ENCODE data around the gene PTPRG.
A peak's percentile ranks its signal among the peaks of the same experiment; 100 is the strongest.

The PTPRG gene

GRCh38 chr3:61569856-61570580, 8.6 kb downstream of the PTPRG start:
- H3K27ac Mint-ChIP-seq, result no peak overlapping the region
- DNase-seq (ENCODE audit: low spot score in 2 of 2) (no peak), ATAC-seq (ENCODE audit: low read depth) (no peak)
- H3K4me3 Mint-ChIP-seq, result no peak overlapping the region
- H3K27me3 Mint-ChIP-seq, result peaks cover 2% of the 10 kb centered on the region
- no peaks in the 10 kb centered on the region for H3K36me3 Mint-ChIP-seq
- no peaks in the 10 kb centered on the region for H3K4me1 Mint-ChIP-seq
- H3K9me3 Mint-ChIP-seq, result peaks cover 3% of the 10 kb centered on the region

DNA sequence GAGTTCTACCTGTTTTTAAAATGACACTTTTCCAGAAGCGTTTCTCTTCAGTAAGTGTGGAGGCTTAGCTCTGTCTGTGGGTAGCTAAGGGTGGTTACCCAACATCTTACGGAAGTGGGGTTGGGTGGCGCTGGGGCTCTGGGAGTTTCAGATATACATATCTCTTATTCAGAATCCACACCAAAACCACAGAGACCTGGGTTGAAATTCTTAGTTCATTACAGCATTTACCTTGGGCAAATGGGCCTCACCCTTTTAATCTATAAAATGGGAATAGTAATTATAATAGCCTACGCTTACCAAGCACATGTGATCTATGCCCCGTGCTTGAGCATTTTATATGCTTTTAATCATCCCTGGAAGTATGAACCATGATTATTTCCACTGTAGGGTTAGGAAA, 9.4 kb downstream of the PTPRG start:
- peaks cover 3% of the 10 kb centered on the region for H3K9me3 Mint-ChIP-seq
- H3K36me3 Mint-ChIP-seq, result no peaks in the 10 kb centered on the region
- peaks cover 2% of the 10 kb centered on the region for H3K27me3 Mint-ChIP-seq
- H3K27ac Mint-ChIP-seq, result no peak overlapping the region
- H3K4me1 Mint-ChIP-seq, result no peaks in the 10 kb centered on the region
- H3K4me3 Mint-ChIP-seq, result no peak overlapping the region
- peak; percentile 46 for ATAC-seq (ENCODE audit: low read depth)
- no peak for DNase-seq (ENCODE audit: low spot score in 2 of 2)

- H3K36me3 Mint-ChIP-seq, result no peaks in the 10 kb centered on the region
- H3K4me1 Mint-ChIP-seq, result no peaks in the 10 kb centered on the region
- H3K4me3 Mint-ChIP-seq, result no peak overlapping the region
- H3K9me3 Mint-ChIP-seq, result peaks cover 3% of the 10 kb centered on the region
- H3K27me3 Mint-ChIP-seq, result peaks cover 2% of the 10 kb centered on the region
- no peak overlapping the region for H3K27ac Mint-ChIP-seq
- no peak for ATAC-seq (ENCODE audit: low read depth)
- DNase-seq (ENCODE audit: low spot score in 2 of 2), result no peak
These were observed 10.4 kb downstream of the PTPRG start for GRCh38 chr3:61571516-61572336.

DNA sequence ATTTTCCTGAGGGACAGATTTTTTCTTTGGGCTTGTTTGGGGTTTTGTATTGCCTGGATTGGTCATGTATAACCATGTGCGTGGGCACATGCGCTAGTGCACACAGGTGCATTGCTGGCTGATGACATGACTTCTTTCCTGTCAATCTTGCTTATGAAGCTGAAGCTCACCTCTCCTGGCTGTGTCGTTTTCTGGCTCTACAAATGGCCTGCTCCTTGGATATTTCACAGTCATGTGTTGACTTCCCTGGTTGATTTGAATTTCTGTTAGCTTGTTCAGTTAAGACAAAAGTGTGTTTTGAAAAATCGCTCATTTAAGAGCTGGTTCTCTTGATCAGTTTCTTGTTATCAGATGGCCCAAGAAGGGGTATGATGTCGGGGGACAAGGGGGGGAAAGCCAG, 11.5 kb downstream of the PTPRG start:
- DNase-seq (ENCODE audit: low spot score in 2 of 2) (no peak), ATAC-seq (ENCODE audit: low read depth) (no peak)
- H3K36me3 Mint-ChIP-seq, result no peaks in the 10 kb centered on the region
- no peaks in the 10 kb centered on the region for H3K4me1 Mint-ChIP-seq
- peaks cover 2% of the 10 kb centered on the region for H3K27me3 Mint-ChIP-seq
- H3K27ac Mint-ChIP-seq, result no peak overlapping the region
- H3K4me3 Mint-ChIP-seq, result no peak overlapping the region
- H3K9me3 Mint-ChIP-seq, result peaks cover 3% of the 10 kb centered on the region

DNA sequence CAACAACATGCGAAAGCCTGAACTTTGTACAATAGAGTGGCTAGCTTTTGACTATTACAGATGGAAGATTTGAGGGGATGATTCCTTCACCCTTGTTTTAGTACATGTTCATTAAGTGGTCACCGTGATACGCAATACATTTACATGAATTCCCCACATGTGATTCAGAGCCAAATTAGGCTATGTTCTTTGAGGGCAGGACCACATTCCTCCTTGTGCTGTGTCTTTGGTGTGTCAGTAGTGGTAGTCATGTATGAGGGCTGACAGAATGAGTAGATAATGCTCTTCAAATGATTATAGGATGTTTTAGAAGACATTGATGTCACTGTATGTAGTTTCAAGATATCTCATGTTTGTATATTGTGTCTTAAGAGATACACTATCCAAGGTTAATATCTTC, 12.1 kb downstream of the PTPRG start:
- no peak overlapping the region for H3K4me3 Mint-ChIP-seq
- ATAC-seq (ENCODE audit: low read depth) (no peak), DNase-seq (ENCODE audit: low spot score in 2 of 2) (no peak)
- H3K4me1 Mint-ChIP-seq, result no peaks in the 10 kb centered on the region
- H3K27me3 Mint-ChIP-seq, result peaks cover 2% of the 10 kb centered on the region
- H3K27ac Mint-ChIP-seq, result no peak overlapping the region
- H3K36me3 Mint-ChIP-seq, result no peaks in the 10 kb centered on the region
- peaks cover 3% of the 10 kb centered on the region for H3K9me3 Mint-ChIP-seq

- H3K27me3 Mint-ChIP-seq, result no peaks in the 10 kb centered on the region
These were observed 13.5 kb downstream of the PTPRG start for GRCh38 chr3:61574854-61575253.

GRCh38 chr3:61575893-61576292, 14.5 kb downstream of the PTPRG start:
- no peak overlapping the region for H3K4me3 Mint-ChIP-seq
- H3K36me3 Mint-ChIP-seq, result no peaks in the 10 kb centered on the region
- H3K4me1 Mint-ChIP-seq, result no peaks in the 10 kb centered on the region

More at GRCh38 chr3:61574854-61575253, 13.5 kb downstream of the PTPRG start:
- no peak overlapping the region for H3K27ac Mint-ChIP-seq
- no peak for DNase-seq (ENCODE audit: low spot score in 2 of 2)
- no peaks in the 10 kb centered on the region for H3K4me1 Mint-ChIP-seq
- no peaks in the 10 kb centered on the region for H3K36me3 Mint-ChIP-seq
- no peak overlapping the region for H3K4me3 Mint-ChIP-seq
- no peak for ATAC-seq (ENCODE audit: low read depth)
- H3K9me3 Mint-ChIP-seq, result peaks cover 5% of the 10 kb centered on the region

DNA sequence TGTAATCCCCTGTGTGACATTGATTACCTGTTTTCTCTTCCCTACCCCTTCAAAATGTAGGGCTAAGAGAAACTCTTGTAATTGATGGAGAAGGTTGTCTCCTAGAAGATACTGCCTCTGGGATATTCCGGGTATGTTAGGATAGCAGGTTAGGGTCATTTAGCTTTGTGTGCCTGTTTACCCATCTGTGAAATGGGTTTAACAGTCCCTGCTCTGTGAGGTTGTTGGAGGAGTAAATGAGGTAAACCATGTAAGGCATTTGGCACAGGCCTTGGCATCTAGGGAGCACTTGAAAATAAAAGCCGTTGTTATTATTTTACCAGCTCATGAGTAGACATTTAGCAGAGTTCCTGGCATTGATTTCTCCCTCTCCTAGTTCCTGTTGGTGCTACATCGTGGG, 16.4 kb downstream of the PTPRG start:
- peaks cover 5% of the 10 kb centered on the region for H3K9me3 Mint-ChIP-seq
- DNase-seq (ENCODE audit: low spot score in 2 of 2) (no peak), ATAC-seq (ENCODE audit: low read depth) (no peak)
- peaks cover 3% of the 10 kb centered on the region for H3K27me3 Mint-ChIP-seq
- no peaks in the 10 kb centered on the region for H3K4me1 Mint-ChIP-seq
- no peak overlapping the region for H3K4me3 Mint-ChIP-seq
- no peak overlapping the region for H3K27ac Mint-ChIP-seq
- no peaks in the 10 kb centered on the region for H3K36me3 Mint-ChIP-seq

More at GRCh38 chr3:61575893-61576292, 14.5 kb downstream of the PTPRG start:
- Mint-ChIP-seq H3K27me3 (no peaks in the 10 kb centered on the region), H3K9me3 (peaks cover 5% of the 10 kb centered on the region), H3K27ac (no peak overlapping the region)
- no peak for ATAC-seq (ENCODE audit: low read depth)
- no peak for DNase-seq (ENCODE audit: low spot score in 2 of 2)

DNA sequence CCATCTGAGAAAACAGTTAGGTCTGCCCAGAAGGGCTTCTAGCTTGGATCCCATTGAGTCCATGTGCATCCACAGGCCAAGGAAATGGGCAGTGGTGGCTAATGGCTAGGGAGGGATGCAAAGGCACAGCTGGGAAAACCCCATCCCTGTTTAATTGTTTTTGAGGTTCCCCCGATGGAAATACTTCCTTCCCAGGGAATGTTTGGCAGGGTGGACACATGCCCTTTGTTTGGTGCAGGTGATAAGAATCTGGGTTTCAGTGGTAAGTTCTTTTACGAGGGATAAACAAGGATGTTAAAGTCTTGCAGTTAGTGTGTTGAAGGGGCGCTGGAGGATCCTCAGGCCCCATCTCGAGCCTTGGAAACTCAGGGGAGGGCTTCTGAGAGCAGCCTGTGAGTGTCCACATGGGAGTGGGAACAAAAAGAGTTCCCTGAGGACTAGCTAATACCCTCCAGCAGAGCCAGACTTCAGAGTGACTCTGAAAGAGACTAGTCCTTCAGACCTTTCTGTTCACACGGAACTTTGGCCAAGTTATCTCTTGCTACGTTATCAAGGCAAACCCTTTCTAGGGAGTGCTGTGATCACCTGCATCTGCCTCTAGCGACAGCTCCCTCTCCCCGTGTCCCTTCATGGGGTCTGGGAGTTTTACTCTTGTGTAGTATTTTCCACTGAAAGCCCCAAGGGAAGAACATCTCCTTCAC, 17.4 kb downstream of the PTPRG start:
- no peak for DNase-seq (ENCODE audit: low spot score in 2 of 2)

DNA sequence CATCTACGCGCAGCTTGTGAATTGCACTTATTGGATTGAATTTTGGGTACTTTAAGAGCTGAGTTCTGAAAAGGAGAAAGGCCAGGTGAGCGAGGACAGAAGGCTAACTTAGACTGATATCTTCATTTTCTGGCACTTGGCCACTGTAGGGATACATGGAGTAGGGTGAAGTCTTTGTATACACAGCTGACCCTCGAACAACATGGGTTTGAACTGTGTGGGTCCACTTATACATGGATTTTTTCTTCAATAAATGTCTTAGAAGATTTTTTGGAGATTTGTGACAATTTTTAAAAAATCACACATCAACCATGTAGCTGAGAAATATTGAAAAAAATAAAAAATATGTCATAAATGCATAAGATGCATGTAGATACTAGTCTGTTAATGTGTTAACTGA, 18.3 kb downstream of the PTPRG start:
- DNase-seq (ENCODE audit: low spot score in 2 of 2) (no peak), ATAC-seq (ENCODE audit: low read depth) (no peak)
- no peaks in the 10 kb centered on the region for H3K4me1 Mint-ChIP-seq
- no peaks in the 10 kb centered on the region for H3K36me3 Mint-ChIP-seq
- H3K9me3 Mint-ChIP-seq, result peaks cover 2% of the 10 kb centered on the region
- H3K27me3 Mint-ChIP-seq, result peaks cover 3% of the 10 kb centered on the region
- H3K27ac Mint-ChIP-seq, result no peak overlapping the region
- H3K4me3 Mint-ChIP-seq, result no peak overlapping the region

More for the DNA sequence above, 17.4 kb downstream of the PTPRG start:
- H3K27ac Mint-ChIP-seq, result no peak overlapping the region
- no peaks in the 10 kb centered on the region for H3K4me1 Mint-ChIP-seq
- no peak for ATAC-seq (ENCODE audit: low read depth)
- H3K9me3 Mint-ChIP-seq, result peaks cover 5% of the 10 kb centered on the region
- H3K27me3 Mint-ChIP-seq, result peaks cover 3% of the 10 kb centered on the region
- no peak overlapping the region for H3K4me3 Mint-ChIP-seq
- H3K36me3 Mint-ChIP-seq, result no peaks in the 10 kb centered on the region

GRCh38 chr3:61580982-61581643, 19.7 kb downstream of the PTPRG start:
- Mint-ChIP-seq H3K27me3 (peaks cover 3% of the 10 kb centered on the region), H3K4me3 (no peak overlapping the region), H3K4me1 (no peaks in the 10 kb centered on the region), H3K36me3 (no peaks in the 10 kb centered on the region), H3K9me3 (peaks cover 2% of the 10 kb centered on the region), H3K27ac (no peak overlapping the region)
- ATAC-seq (ENCODE audit: low read depth) (no peak), DNase-seq (ENCODE audit: low spot score in 2 of 2) (no peak)

GRCh38 chr3:61582287-61582686, 20.9 kb downstream of the PTPRG start:
- DNase-seq (ENCODE audit: low spot score in 2 of 2) (no peak), ATAC-seq (ENCODE audit: low read depth) (no peak)
- Mint-ChIP-seq H3K4me1 (no peaks in the 10 kb centered on the region), H3K27me3 (peaks cover 3% of the 10 kb centered on the region), H3K9me3 (peaks cover 2% of the 10 kb centered on the region), H3K27ac (no peak overlapping the region), H3K36me3 (no peaks in the 10 kb centered on the region), H3K4me3 (no peak overlapping the region)

DNA sequence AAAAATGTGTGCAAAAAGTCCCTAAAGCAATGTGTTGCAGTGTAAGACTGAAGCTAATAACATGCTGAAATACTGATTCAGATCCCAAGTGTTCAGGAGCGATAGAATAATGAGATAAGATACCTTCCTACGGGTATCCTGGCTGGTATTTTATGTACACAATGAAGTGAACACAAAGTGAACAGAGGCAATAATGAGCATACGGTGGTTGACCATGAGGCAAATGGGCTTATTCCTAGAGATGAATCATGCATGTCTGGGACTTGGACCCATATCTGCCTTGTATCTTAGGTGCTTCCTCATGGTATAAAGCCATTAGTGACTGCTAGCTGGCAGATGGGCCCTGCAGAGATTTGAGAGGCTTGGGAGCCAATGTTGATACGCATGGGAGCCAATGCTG, 21.5 kb downstream of the PTPRG start:
- Mint-ChIP-seq H3K9me3 (peaks cover 2% of the 10 kb centered on the region), H3K27ac (no peak overlapping the region), H3K27me3 (peaks cover 3% of the 10 kb centered on the region), H3K4me1 (no peaks in the 10 kb centered on the region), H3K4me3 (no peak overlapping the region), H3K36me3 (no peaks in the 10 kb centered on the region)
- no peak for ATAC-seq (ENCODE audit: low read depth)
- DNase-seq (ENCODE audit: low spot score in 2 of 2), result no peak
